HL-60 (cell line): Measurements from ENCODE around the gene TTC28.

Experiments used
- DNase-seq, 2 experiments: peaks; one replicate each; pipeline ENCODE4 v3.0.0-alpha.2; 2010 to 2020; ENCODE audit warnings: low read depth in 1 of 2, low spot score in 1 of 2
- H3K27ac ChIP-seq: fragments of 250-450 bp; sonication (Bioruptor Pico); replicated peaks from 2 replicates; pipeline ENCODE4 v1.5.1; 2020; ENCODE audit warnings: mild to moderate bottlenecking, moderate library complexity
- H3K27me3 ChIP-seq: fragments of 250-450 bp; sonication (Bioruptor Pico); 2 replicates; pipeline ENCODE4 v1.5.1; 2021; ENCODE audit warnings: mild to moderate bottlenecking, moderate library complexity; ENCODE audit not compliant: insufficient read depth, poor library complexity, severe bottlenecking
- H3K4me3 ChIP-seq: replicated peaks from 2 replicates; pipeline ENCODE4 v1.5.1; 2011; ENCODE audit warnings: mild to moderate bottlenecking, control low read depth, low read length; ENCODE audit not compliant: insufficient read depth
- CTCF ChIP-seq: IDR thresholded peaks from one replicate; pipeline ENCODE4 v1.5.1; 2011; ENCODE audit warnings: low read length, control low read depth, inconsistent platforms; ENCODE audit not compliant: insufficient read depth
- GABPA ChIP-seq: IDR thresholded peaks from 2 replicates; pipeline ENCODE4 v1.6.1; 2012; ENCODE audit warnings: low read depth
- POLR2AphosphoS5 ChIP-seq: IDR thresholded peaks from 2 replicates; pipeline ENCODE4 v1.6.1; 2012; ENCODE audit warnings: low read depth
- REST ChIP-seq: IDR thresholded peaks from 2 replicates; pipeline ENCODE4 v1.6.1; 2012; ENCODE audit warnings: low read depth; ENCODE audit not compliant: insufficient replicate concordance
- SPI1 ChIP-seq: IDR thresholded peaks from 2 replicates; pipeline ENCODE4 v1.6.1; 2012; ENCODE audit warnings: low read depth, mild to moderate bottlenecking, borderline replicate concordance

TTC28 gene

GRCh38 chr22:27994481-27995331 is 684.9 kb downstream of the TTC28 start:
- TF ChIP-seq POLR2AphosphoS5 = no peak
- no peak for TF ChIP-seq CTCF
- TF ChIP-seq GABPA = no peak
- no peak for TF ChIP-seq SPI1
- TF ChIP-seq REST = no peak
- Histone ChIP-seq H3K27me3 (no peaks in the 10 kb centered on the region), H3K4me3 (no peak overlapping the region), H3K27ac (no peak overlapping the region)
- DNase-seq = no peak

GRCh38 chr22:27993774-27994350 is 685.8 kb downstream of the TTC28 start:
- H3K4me3 ChIP-seq = no peak overlapping the region
- no peak for DNase-seq
- TF ChIP-seq CTCF (no peak), REST (no peak), SPI1 (no peak), GABPA (no peak), POLR2AphosphoS5 (no peak)

GRCh38 chr22:27993201-27993635 is 686.4 kb downstream of the TTC28 start:
- no peaks in the 10 kb centered on the region for H3K27me3 ChIP-seq
- TF ChIP-seq REST (no peak), CTCF (no peak), SPI1 (no peak), POLR2AphosphoS5 (no peak), GABPA (no peak)
- no peak overlapping the region for H3K27ac ChIP-seq
- DNase-seq = no peak
- H3K4me3 ChIP-seq = no peak overlapping the region

More at GRCh38 chr22:27993774-27994350, 685.8 kb downstream of the TTC28 start:
- Histone ChIP-seq H3K27me3 (no peaks in the 10 kb centered on the region), H3K27ac (no peak overlapping the region)
